GM19238 (cell line): ENCODE data around the gene ZNF708.
"Not testable (repeated sequence)": the region's sequence is repeated elsewhere in the genome, so short reads cannot be mapped to it uniquely, and the experiment has no call there.

Experiments used
- DNase-seq: peaks from one replicate; pipeline ENCODE4 v3.0.0; 2011; ENCODE audit warnings: low spot score; ENCODE audit not compliant: insufficient read length

ZNF708 gene

GRCh38 chr19:21260164-21260847 is 68.9 kb downstream of the ZNF708 start:
- DNase-seq, result no peak

GRCh38 chr19:21259421-21260124 is 69.6 kb downstream of the ZNF708 start:
- DNase-seq, result not testable (repeated sequence)

GRCh38 chr19:21256722-21257121 is 72.5 kb downstream of the ZNF708 start:
- DNase-seq, result no peak
